Astrocyte (in vitro differentiated cells and primary cell): Measurements from ENCODE around the gene TMOD1. TPM values are rescaled to one million over a fixed set of nuclear protein-coding genes. Genes with fewer than 3 reads are reported as not detected.

Experiments used
- DNase-seq: peaks from one replicate; pipeline ENCODE4 v3.0.0-alpha.2; 2010; ENCODE audit warnings: low read depth
- FAIRE-seq: peaks from 2 replicates; lab custom pipeline; 2011; peaks lifted over from hg19 to GRCh38; lab: Jason Lieb, UNC
- H2AFZ ChIP-seq: 2 replicates; pipeline ENCODE4 v1.6.0; 2012; ENCODE audit warnings: low read depth, low read length, inconsistent platforms
- H3K27ac ChIP-seq: 2 replicates; pipeline ENCODE4 v1.5.1; 2011; ENCODE audit warnings: low read depth, low read length, inconsistent platforms
- H3K27me3 ChIP-seq: 2 replicates; pipeline ENCODE4 v1.6.0; 2011; ENCODE audit warnings: low read length, inconsistent platforms; ENCODE audit not compliant: insufficient read depth
- H3K36me3 ChIP-seq: 2 replicates; pipeline ENCODE4 v1.5.1; 2011; ENCODE audit warnings: low read length, inconsistent platforms; ENCODE audit not compliant: insufficient read depth
- H3K4me1 ChIP-seq: 2 replicates; pipeline ENCODE4 v1.5.1; 2011; ENCODE audit warnings: low read length, inconsistent platforms; ENCODE audit not compliant: insufficient read depth
- H3K4me2 ChIP-seq: 2 replicates; pipeline ENCODE4 v1.6.0; 2012; ENCODE audit warnings: low read length, inconsistent platforms
- H3K4me3 ChIP-seq: 2 replicates; pipeline ENCODE4 v1.5.1; 2011; ENCODE audit warnings: low read depth, mild to moderate bottlenecking, low read length, inconsistent platforms; ENCODE audit not compliant: insufficient read depth
- H3K79me2 ChIP-seq: 2 replicates; pipeline ENCODE4 v1.6.0; 2012; ENCODE audit warnings: mild to moderate bottlenecking, low read length, inconsistent platforms; ENCODE audit not compliant: insufficient read depth
- H3K9ac ChIP-seq: 2 replicates; pipeline ENCODE4 v1.6.0; 2012; ENCODE audit warnings: mild to moderate bottlenecking, low read length, inconsistent platforms
- H3K9me3 ChIP-seq: 2 replicates; pipeline ENCODE4 v1.5.1; 2012; ENCODE audit warnings: low read depth, mild to moderate bottlenecking, low read length, inconsistent platforms; ENCODE audit not compliant: insufficient read depth
- H4K20me1 ChIP-seq: 2 replicates; pipeline ENCODE4 v1.6.0; 2012; ENCODE audit warnings: low read length, inconsistent platforms; ENCODE audit not compliant: insufficient read depth
- H3K27ac Mint-ChIP-seq: one replicate; pipeline ENCODE4 v1.8.0; 2021; ENCODE audit warnings: mild to moderate bottlenecking, mixed read lengths; ENCODE audit not compliant: unreplicated experiment
- H3K27me3 Mint-ChIP-seq: one replicate; pipeline ENCODE4 v1.8.0; 2021; ENCODE audit warnings: low read depth, mixed read lengths; ENCODE audit not compliant: unreplicated experiment
- H3K36me3 Mint-ChIP-seq: one replicate; pipeline ENCODE4 v1.8.0; 2021; ENCODE audit warnings: low read depth, mixed read lengths; ENCODE audit not compliant: unreplicated experiment
- H3K4me1 Mint-ChIP-seq: one replicate; pipeline ENCODE4 v1.8.0; 2021; ENCODE audit warnings: low read depth, mixed read lengths; ENCODE audit not compliant: unreplicated experiment
- H3K4me3 Mint-ChIP-seq: one replicate; pipeline ENCODE4 v1.8.0; 2021; ENCODE audit warnings: mild to moderate bottlenecking, moderate library complexity, mixed read lengths; ENCODE audit not compliant: unreplicated experiment
- H3K9me3 Mint-ChIP-seq: one replicate; pipeline ENCODE4 v1.8.0; 2021; ENCODE audit warnings: mild to moderate bottlenecking, mixed read lengths; ENCODE audit not compliant: unreplicated experiment
- EZH2 ChIP-seq: IDR thresholded peaks from 2 replicates; pipeline ENCODE4 v1.6.1; 2012; ENCODE audit warnings: mild to moderate bottlenecking, low read length, inconsistent platforms; ENCODE audit not compliant: insufficient read depth
- total RNA-seq: library from RNA; stranded (reverse); gene quantifications from 2 replicates; pipeline ENCODE4 v1.2.1, GENCODE V29; 2021
- TF ChIP-seq, protein P1 (sequence below): IDR thresholded peaks from 2 replicates; pipeline ENCODE4 v1.5.1; 2011; ENCODE audit warnings: low read depth, mild to moderate bottlenecking, inconsistent platforms, low read length, moderate library complexity; ENCODE audit not compliant: insufficient read depth

Gene TMOD1
- total RNA-seq, 1 donor from 2014 or later, result 0.48 TPM

DNA sequence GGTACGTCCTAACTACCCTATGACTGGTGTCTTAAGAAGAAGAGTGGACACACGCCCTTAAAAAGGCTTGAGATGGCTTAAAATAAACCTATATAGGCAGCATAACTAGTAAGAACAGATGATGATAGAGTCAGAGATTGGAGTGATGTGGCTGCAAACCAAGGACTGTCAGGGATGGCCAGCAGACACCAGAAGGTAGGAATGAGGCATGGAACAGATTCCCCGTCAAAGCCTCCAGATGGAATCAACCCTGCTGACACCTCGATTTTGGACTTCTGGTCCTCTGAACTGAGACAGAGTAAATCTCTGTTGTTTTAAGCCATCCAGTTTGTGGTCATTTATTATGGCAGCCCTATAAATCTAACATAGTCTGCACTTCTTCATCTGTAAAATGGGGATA lies 7.4 kb downstream of the TMOD1 start:
- Mint-ChIP-seq H3K4me3 (no peak overlapping the region), H3K9me3 (no peaks in the 10 kb centered on the region), H3K27me3 (peaks cover 18% of the 10 kb centered on the region), H3K4me1 (peaks cover 1% of the 10 kb centered on the region), H3K36me3 (peaks cover under 1% of the 10 kb centered on the region), H3K27ac (no peak overlapping the region)
- Histone ChIP-seq H3K4me3 (no peak overlapping the region), H3K9ac (no peak overlapping the region), H3K36me3 (no peaks in the 10 kb centered on the region), H2AFZ (no peak overlapping the region), H4K20me1 (no peaks in the 10 kb centered on the region), H3K27me3 (peaks cover 29% of the 10 kb centered on the region), H3K27ac (no peak overlapping the region), H3K4me1 (peaks cover 4% of the 10 kb centered on the region), H3K79me2 (no peaks in the 10 kb centered on the region), H3K9me3 (no peaks in the 10 kb centered on the region), H3K4me2 (no peak overlapping the region)
- DNase-seq, result no peak
- FAIRE-seq, result no peak
- TF ChIP-seq, protein P1, sequence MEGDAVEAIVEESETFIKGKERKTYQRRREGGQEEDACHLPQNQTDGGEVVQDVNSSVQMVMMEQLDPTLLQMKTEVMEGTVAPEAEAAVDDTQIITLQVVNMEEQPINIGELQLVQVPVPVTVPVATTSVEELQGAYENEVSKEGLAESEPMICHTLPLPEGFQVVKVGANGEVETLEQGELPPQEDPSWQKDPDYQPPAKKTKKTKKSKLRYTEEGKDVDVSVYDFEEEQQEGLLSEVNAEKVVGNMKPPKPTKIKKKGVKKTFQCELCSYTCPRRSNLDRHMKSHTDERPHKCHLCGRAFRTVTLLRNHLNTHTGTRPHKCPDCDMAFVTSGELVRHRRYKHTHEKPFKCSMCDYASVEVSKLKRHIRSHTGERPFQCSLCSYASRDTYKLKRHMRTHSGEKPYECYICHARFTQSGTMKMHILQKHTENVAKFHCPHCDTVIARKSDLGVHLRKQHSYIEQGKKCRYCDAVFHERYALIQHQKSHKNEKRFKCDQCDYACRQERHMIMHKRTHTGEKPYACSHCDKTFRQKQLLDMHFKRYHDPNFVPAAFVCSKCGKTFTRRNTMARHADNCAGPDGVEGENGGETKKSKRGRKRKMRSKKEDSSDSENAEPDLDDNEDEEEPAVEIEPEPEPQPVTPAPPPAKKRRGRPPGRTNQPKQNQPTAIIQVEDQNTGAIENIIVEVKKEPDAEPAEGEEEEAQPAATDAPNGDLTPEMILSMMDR, result no peak
- TF ChIP-seq EZH2, result no peak

DNA sequence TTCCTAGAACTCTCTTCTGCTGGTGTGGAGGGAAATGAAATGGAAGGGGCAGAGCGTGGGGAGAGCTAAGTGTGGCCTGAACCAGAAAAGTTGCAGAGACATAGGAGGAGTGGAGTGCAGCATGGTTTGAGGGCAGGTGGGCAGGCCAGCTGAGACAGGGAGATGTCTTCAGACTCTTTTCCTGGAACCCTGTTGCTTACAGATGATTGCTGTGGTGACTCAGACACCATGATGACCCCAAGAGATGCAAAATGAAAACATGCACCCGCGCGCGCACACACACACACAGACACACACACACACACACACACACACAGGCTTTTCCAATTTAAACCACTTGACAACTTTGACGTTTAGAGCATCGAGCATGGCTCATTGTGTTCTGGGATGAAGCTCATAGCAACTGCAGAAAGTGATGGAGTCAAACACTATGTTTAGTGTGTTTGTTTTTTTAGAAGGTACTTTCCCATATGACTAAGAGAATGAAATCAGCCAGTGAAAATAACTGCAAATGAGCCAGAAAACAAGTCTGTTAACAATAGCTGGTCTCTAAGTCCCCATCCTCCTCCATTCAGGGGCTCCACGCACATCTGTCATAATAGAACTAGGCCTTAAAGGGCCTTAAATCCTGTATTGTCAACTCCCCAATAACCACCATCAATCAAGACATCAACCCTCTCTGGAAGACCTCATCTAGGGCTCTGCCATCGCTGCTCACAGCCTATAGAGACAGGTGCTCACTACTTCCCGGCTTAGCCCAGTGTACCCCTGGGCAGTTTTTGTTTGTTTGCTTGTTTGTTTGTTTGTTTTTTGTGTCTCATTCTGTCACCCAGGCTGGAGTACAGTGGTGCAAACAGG lies 9.6 kb downstream of the TMOD1 start:
- H3K4me2 ChIP-seq, result no peak overlapping the region
- TF ChIP-seq, protein P1, result no peak
- TF ChIP-seq EZH2, result no peak
- Mint-ChIP-seq H3K4me1 (peaks cover 1% of the 10 kb centered on the region), H3K4me3 (no peak overlapping the region), H3K27ac (peak overlapping the region; percentile 4), H3K36me3 (no peaks in the 10 kb centered on the region), H3K9me3 (no peaks in the 10 kb centered on the region), H3K27me3 (peaks cover 13% of the 10 kb centered on the region)
- H3K4me3 ChIP-seq, result no peak overlapping the region
- DNase-seq (peak; percentile 80), FAIRE-seq (no peak)
- H3K79me2 ChIP-seq, result no peaks in the 10 kb centered on the region
- peak overlapping the region; percentile 41 for H3K27ac ChIP-seq
- H3K9me3 ChIP-seq, result no peaks in the 10 kb centered on the region
- no peaks in the 10 kb centered on the region for H4K20me1 ChIP-seq
- H3K36me3 ChIP-seq, result no peaks in the 10 kb centered on the region
- H2AFZ ChIP-seq, result no peak overlapping the region
- H3K4me1 ChIP-seq, result peaks cover 4% of the 10 kb centered on the region
- peaks cover 11% of the 10 kb centered on the region for H3K27me3 ChIP-seq
- H3K9ac ChIP-seq, result peak overlapping the region; percentile 52
